22Rv1 (cell line): Measurements from ENCODE around the gene TMEM245.
A peak's percentile ranks its signal among the peaks of the same experiment; 100 is the strongest.

Experiments used
- H3K27ac ChIP-seq: fragments of 450-650 bp; 2 replicates; pipeline ENCODE4 v1.5.1; 2017
- CTCF ChIP-seq: fragments of 450-650 bp; IDR thresholded peaks from 2 replicates; pipeline ENCODE4 v1.5.1; 2017; ENCODE audit warnings: mild to moderate bottlenecking
- ZFX ChIP-seq: fragments of 450-650 bp; IDR thresholded peaks from 2 replicates; pipeline ENCODE4 v1.6.1; 2017; ENCODE audit warnings: antibody characterized with exemption, borderline replicate concordance

TMEM245 gene

GRCh38 chr9:109121232-109121796 lies 1.6 kb upstream of the TMEM245 start:
- TF ChIP-seq CTCF, result no peak
- no peak for TF ChIP-seq ZFX
- no peak overlapping the region for H3K27ac ChIP-seq

DNA sequence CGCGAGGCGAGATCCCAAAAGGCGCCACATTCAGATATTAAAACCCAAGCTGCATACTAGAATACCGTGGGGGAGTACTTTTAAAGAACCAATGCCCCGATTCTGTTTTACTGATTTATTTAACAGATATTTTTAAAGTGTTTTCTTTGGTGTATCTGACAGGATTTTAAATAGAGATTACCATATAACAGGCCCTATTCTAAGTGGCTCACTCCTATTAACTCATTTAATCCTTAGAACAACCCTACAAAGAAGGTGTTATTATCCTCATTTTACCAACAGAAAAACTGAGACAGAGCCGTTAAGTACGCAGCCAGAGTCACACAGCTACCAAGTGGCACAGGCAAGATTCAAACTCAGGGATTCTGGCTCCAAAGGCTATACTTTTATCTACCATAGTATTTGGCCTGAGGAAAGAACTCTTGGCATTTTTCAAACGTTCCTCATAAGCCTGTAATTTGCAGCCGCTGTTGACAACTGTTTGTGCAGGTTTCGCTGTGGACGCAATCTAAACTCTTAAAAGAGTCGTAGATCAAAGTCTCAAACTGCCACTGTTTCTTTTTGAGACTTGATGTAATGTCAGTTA lies 550 bp upstream of the TMEM245 start:
- no peak for TF ChIP-seq ZFX
- TF ChIP-seq CTCF, result no peak
- H3K27ac ChIP-seq, result peak overlapping the region; percentile 83

GRCh38 chr9:109118808-109119438 lies 824 bp downstream of the TMEM245 start:
- peak overlapping the region; percentile 83 for H3K27ac ChIP-seq
- TF ChIP-seq ZFX, result no peak
- TF ChIP-seq CTCF, result no peak

DNA sequence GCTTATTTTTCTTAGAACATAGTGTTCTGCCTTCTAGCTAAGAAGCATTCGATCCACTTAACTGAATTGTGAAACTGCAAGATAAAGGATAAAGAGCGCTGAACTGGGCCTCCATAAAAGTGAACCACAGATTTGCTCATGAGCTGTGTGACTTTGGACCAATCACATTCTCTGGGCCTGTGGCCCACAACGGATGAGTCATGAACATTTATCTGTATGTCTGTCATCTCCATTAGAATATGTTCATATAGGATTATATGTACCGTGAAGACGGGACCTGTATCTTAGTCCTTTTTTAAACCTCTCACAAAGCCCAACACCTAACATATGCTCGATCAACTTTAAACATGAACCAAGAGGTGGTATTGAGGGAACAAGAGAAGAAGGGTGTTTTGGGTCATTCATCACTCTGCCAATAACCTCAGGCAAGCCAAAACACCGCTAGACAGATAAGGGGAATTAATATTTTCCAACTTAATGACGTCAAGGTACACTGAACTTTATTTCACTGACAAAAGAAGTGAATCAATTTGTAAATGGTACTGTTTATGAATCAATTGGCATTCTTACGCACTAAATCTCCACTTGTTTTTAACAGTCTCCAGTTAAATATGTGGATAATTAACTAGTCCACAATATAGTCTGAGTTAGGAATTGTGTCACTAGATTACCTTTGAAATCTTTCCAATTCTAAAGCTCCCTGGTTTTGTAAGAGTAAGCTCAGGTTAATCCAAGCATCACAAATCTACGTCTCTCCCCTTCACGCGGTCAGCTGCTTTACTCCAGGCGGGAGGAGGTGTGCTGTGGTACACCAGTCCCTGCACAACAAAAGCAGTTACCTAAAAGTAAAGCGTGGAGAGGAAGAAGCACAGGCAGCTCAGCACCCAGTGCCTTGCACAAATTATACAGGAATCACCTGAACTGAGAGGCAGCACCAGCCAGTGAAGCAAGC lies 1.6 kb downstream of the TMEM245 start:
- H3K27ac ChIP-seq, result peak overlapping the region; percentile 83
- TF ChIP-seq ZFX (no peak), CTCF (no peak)

GRCh38 chr9:109115931-109116526 lies 3.7 kb downstream of the TMEM245 start:
- H3K27ac ChIP-seq, result no peak overlapping the region
- TF ChIP-seq ZFX (no peak), CTCF (no peak)

- no peak overlapping the region for H3K27ac ChIP-seq
- TF ChIP-seq CTCF (no peak), ZFX (no peak)
Measured at GRCh38 chr9:109114670-109115069, 5.1 kb downstream of the TMEM245 start.
